Measurements from ENCODE around the gene REEP6.

- peak; percentile 78 to 92 for TF ChIP-seq CTCF (IDR thresholded peaks at IDR 0.05; ENCODE audit: extremely low read depth in 1 of 2, insufficient read depth in 1 of 2, low read depth in 1 of 2, low read length in 2 of 2)
- TF ChIP-seq MAX (IDR thresholded peaks at IDR 0.05; ENCODE audit: insufficient read depth, insufficient read length), result no peak
- no peak for TF ChIP-seq EZH2 (IDR thresholded peaks at IDR 0.05; ENCODE audit: borderline replicate concordance, low read depth, low read length, severe bottlenecking)
Measured at GRCh38 chr19:1503089-1503924, 12.3 kb downstream of the REEP6 start.
